Stimulated activated CD4-positive, alpha-beta T cell treated with anti-CD3 and anti-CD28 coated beads, Interleukin-12 subunit alpha, Interleukin-12 subunit beta, amount 100 ng/mL, for 4 hours (primary cell): Measurements from ENCODE around the gene NEB.

ENCODE experiments used
- DNase-seq: peaks from one replicate; pipeline ENCODE4 v3.0.0-alpha.2; 2020

The NEB gene, protein sequence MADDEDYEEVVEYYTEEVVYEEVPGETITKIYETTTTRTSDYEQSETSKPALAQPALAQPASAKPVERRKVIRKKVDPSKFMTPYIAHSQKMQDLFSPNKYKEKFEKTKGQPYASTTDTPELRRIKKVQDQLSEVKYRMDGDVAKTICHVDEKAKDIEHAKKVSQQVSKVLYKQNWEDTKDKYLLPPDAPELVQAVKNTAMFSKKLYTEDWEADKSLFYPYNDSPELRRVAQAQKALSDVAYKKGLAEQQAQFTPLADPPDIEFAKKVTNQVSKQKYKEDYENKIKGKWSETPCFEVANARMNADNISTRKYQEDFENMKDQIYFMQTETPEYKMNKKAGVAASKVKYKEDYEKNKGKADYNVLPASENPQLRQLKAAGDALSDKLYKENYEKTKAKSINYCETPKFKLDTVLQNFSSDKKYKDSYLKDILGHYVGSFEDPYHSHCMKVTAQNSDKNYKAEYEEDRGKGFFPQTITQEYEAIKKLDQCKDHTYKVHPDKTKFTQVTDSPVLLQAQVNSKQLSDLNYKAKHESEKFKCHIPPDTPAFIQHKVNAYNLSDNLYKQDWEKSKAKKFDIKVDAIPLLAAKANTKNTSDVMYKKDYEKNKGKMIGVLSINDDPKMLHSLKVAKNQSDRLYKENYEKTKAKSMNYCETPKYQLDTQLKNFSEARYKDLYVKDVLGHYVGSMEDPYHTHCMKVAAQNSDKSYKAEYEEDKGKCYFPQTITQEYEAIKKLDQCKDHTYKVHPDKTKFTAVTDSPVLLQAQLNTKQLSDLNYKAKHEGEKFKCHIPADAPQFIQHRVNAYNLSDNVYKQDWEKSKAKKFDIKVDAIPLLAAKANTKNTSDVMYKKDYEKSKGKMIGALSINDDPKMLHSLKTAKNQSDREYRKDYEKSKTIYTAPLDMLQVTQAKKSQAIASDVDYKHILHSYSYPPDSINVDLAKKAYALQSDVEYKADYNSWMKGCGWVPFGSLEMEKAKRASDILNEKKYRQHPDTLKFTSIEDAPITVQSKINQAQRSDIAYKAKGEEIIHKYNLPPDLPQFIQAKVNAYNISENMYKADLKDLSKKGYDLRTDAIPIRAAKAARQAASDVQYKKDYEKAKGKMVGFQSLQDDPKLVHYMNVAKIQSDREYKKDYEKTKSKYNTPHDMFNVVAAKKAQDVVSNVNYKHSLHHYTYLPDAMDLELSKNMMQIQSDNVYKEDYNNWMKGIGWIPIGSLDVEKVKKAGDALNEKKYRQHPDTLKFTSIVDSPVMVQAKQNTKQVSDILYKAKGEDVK (N-terminal part only)

DNA sequence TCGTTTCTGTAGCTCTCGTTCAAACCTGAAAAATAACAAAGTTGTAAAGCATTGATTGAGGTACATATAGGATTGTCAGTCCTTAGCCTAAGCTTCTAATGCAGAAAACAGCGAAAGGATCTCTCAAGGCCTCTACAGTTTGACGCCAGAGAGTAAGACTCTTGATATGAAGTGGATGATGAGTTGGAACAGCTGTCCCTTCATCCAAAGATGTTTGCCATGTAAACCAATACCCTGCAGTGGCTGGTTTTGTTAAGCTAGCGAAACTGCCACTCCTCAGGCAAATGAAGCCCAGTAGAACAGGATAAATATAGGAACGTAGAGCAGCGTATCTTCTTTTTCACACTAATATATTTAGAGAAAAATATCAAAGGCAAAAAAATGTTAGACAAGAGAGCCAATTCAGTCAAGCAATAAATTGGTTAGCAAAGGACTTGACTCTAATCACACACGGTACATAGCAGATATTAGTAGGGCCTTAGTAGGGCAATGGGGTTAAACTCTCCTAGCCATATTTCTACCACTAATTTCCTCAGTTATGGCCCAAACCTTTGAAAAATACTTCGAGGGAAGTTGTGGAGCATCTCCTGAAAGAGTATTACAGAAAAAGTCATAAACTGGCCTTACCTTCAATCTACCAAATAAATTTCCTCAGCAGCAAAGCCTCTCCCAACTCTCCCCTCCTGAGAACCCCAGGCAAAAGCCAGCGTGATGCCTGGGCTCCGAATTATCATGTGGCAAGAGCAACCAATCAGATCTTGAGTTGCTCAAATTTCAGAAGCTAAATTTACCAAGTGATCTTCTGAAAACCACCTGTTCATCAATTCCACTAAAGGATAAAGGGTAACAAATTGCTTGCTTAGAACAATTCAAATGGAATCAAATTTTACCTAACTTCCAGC, at the start of gene NEB:
NEB (minus strand) TSS at position 706 of the 902 bp plus-strand sequence. CDS start 1,320 bp downstream, outside the sequence.
- no peak for DNase-seq

- no peak for DNase-seq
Measured at GRCh38 chr2:151783133-151783520, 48.9 kb upstream of the NEB start.

- DNase-seq, result no peak
Measured at GRCh38 chr2:151782378-151783132, 48.3 kb upstream of the NEB start.

DNA sequence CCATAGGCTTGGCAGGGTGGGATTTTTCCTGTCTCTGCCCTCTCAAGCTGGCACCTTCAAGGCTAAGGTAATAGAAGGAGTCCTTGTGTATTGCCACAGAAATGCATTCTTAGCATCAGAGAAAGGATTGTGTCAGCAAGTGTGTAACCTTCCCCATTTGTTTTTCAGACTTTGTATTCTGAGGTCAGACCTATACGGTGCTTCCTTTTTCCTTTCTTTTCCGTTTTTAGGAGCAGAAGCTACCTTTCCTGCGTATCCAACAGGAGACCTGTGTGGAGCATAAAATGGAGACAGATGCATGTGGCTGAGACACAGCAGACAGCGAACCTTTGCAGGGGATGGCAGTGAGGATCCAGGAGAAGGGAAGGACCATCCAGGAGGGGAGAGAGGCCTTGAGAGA, 47.4 kb upstream of the NEB start:
- DNase-seq, result no peak

DNA sequence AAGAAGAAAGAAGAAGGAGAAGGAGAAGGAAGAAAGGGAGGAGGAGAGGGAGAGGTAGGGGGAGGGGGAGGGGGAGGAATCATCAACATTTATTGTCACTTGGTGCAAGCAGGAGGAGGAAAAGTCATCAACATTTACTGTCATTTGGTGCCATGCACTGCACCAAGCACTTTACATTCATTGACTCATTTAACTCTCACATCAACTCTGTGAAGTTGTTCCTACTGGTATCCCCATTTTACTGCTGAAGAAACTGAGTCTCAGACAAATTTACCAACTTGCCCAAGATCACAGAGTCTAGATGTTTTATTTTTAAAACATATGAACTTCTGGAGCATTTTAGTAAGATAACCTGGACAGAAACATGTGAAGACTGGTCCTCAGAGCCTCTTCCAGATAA, 46.7 kb upstream of the NEB start:
- no peak for DNase-seq

DNA sequence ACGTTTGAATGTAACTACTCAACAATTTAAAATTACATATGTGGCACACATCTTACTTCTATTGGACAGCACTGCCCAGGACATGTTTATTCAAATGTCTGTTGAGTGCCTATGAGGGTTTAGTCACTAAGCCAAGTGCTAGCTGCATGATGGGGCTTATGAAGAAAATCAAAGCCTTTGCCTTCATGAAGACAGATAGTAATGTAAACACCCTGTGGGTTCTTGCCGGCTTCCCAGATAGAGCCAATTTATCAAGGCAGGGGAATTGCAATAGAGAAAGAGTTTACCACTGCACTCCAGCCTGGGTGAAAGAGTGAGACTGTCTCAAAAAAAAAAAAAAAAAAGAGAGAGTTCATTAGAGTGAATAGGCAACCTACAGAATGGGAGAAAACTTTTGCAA, 43.7 kb upstream of the NEB start:
- DNase-seq, result no peak

DNA sequence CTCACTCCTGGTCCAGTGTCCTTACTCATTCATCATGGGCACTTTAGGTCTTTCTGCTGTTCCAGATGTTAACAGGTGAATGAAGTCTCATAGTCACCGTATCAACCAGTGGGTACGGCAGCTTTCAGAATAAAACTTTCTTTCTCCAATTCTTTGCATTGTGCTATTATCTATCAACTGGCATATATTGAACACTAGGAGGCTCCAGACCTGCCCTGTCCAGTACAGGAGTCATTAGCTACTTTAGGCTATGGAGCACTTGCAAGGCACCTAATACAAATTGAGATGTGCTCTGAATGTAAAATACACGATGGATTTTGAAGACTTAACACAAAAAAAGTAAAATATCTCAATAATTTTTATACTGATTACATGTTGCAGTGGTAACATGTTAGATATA, 43.2 kb upstream of the NEB start:
- no peak for DNase-seq

- no peak for DNase-seq
Measured at GRCh38 chr2:151776367-151776766, 42.1 kb upstream of the NEB start.

GRCh38 chr2:151775057-151775740, 40.9 kb upstream of the NEB start:
- DNase-seq, result no peak

- no peak for DNase-seq
Measured at GRCh38 chr2:151774506-151774905, 40.2 kb upstream of the NEB start.

DNA sequence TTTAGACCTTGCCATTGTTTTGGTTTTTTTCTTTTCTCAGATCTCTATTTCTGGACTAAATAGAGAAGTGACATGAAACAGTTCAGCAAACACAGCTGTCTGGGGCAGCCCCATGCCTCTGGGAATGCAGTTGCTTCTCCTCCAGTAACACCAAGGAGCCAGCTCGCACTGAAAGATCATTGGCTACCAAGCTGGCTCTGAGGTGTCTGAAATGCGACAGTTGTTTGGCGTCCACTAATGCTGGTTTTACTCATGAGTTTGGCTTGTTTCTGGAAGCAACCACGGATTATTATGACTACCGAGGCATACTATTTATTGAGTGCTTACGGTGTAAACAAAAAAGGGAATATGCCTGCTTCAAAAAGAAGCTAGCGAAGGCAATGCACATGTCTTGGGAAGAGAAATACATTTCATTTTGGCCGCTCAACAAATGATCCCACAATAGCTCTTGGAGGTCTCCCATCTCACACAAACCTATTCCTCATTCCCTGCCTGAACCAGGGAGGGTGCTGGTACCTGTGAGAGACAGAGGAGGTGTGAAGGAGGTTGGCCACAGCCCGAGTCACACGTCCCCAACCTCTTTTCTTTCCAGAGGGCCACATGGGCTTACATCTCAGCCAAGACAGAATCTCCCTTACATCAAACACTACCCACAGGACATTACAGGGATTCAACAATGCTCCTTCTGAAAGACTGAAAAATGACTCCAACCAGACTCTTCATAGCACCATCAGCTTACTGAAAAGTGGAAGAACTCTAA, 37.5 kb upstream of the NEB start:
- DNase-seq, result no peak

- DNase-seq, result no peak
Measured at GRCh38 chr2:151770995-151771394, 36.7 kb upstream of the NEB start.

DNA sequence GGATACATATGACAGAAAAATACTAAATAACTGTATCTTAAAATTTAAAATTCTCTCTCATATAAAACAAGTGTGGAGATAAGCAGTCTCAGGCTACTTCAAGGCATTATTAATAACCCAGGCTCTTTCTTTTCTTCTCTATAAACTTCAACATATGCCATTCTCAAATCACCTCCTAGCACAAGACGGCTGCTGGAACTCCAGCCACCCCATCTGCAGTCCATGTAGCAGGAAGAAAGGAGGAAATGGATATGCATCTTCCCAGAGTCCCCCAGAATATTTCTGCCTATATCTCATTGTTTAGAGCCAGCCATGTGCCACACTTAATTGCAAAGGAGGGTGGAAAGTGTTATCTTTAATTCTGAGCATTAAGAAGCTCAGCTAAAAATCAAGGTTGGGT, 35.3 kb upstream of the NEB start:
- DNase-seq, result no peak

DNA sequence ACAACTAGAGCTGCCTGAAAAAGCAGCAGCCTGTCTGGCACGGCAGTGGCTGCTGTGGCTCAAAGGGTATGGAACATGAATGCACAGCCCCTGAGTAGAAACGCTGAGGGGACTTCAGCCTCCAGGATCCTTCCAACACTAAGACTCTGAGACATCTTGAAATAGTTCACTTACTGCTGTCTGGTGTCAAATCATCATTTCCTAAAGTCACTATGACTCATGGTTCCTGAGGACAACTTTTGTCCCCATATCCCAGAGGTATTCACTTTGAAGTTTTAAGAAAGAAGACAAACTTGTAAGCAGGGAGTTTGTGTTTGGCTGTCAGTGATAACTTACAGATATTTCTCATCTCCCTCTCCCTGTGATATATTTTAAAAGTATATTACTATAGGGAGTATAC, 33.3 kb upstream of the NEB start:
- DNase-seq, result no peak

DNA sequence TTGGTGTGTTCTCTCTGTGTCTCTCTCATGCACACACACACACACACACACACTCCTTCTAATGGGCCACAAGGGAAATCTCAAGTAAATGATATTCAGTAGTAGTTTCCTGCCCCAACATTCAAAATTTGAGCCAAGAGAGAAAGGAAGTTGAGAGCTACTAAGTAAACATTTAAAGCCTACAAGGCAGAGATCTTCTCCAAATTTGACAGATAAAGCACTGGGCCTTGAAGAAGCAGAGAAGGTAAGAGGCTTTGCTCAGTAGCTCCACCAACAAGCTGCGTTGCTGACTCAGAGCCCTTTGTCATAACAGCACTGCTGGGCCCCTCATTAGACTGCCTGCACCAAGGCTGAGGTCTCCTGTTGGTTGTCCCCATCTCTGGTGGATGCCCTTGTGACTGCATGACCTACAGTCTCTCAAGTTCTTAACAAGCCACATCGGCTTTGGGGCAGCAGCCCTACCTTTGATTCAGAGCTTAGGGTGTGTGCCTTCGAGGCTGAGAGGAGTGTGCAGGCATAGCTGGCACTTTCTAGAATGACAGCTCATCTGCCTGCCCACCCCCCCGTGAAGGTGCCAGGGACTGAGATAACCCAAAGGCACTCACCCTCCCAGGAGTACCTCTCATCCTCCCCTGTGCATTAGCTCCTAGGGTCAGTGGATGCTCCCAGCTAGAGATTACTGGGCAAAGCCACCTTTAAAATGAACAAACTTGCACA, 32.3 kb upstream of the NEB start:
- DNase-seq, result no peak

- no peak for DNase-seq
Measured at GRCh38 chr2:151765760-151766410, 31.6 kb upstream of the NEB start.

GRCh38 chr2:151762694-151763093, 28.4 kb upstream of the NEB start:
- no peak for DNase-seq

DNA sequence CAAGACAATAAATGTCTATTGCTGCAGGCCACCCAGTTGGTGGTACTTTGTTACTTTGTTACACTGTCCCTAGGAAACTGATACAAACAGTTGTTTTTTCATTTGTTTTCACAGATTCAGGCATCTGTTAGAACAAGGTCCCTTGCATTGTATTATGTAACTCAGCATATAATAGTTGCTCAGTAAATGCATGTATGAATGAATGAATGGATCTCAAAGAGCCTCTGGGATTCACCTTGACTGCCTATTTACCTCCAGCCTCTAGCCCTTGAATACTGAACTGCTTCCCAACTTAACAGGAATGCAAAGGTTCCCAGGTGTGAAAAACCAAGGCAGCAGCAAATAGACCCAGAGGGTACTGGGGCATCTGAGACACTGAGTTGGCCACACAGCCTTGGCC, 27.4 kb upstream of the NEB start:
- DNase-seq, result no peak

- DNase-seq, result no peak
Measured at GRCh38 chr2:151761193-151761592, 26.9 kb upstream of the NEB start.
